Endothelial cell of umbilical vein (primary cell): Measurements from ENCODE around the gene TSPAN10. TPM values are rescaled to one million over a fixed set of nuclear protein-coding genes. Genes with fewer than 3 reads are reported as not detected.

Experiments used
- BruUV-seq: library from RNA; stranded (reverse); fragments of 400-500 nt; replicated peaks from 2 replicates; lab custom pipeline; 2021; lab: Mats Ljungman, UMichigan
- CTCF ChIA-PET: fragments of 300-600, 350-600 bp; sonication (Branson Sonifier 250); formaldehyde crosslinking; loops from one replicate; lab custom pipeline; 2021; ENCODE audit warnings: antibody characterized with exemption, inconsistent platforms; lab: Charles Lee
- POLR2A ChIA-PET: fragments of 300-600, 350-600 bp; sonication (Branson Sonifier 250); formaldehyde crosslinking; loops from one replicate; lab custom pipeline; 2021; ENCODE audit warnings: antibody characterized with exemption, inconsistent platforms; lab: Charles Lee
- DNase-seq: peaks from one replicate; pipeline ENCODE4 v3.0.0-alpha.2; 2011; ENCODE audit warnings: low read depth, low spot score
- FAIRE-seq: peaks from 2 replicates; lab custom pipeline; 2011; peaks lifted over from hg19 to GRCh38; lab: Jason Lieb, UNC
- H2AFZ ChIP-seq: 2 replicates; pipeline ENCODE4 v1.6.0; 2012; ENCODE audit warnings: low read depth, low read length, control low read depth, inconsistent platforms
- H3K27ac ChIP-seq: 2 replicates; pipeline ENCODE4 v1.5.1; 2011; ENCODE audit warnings: low read depth, mild to moderate bottlenecking, control low read depth, low read length, moderate library complexity; ENCODE audit not compliant: insufficient read depth
- H3K27me3 ChIP-seq, 2 experiments: 2 replicates each; pipeline versions ENCODE4 v1.6.0 to v1.6.1; 2011; ENCODE audit warnings: low read length in 2 of 2, mixed read lengths in 1 of 2; ENCODE audit not compliant: control insufficient read depth in 2 of 2, insufficient read depth in 2 of 2
- H3K36me3 ChIP-seq, 2 experiments: 2 replicates in 1 of 2; 3 replicates in 1 of 2; pipeline ENCODE4 v1.5.1; 2011; ENCODE audit warnings: low read length in 2 of 2, mild to moderate bottlenecking in 1 of 2, moderate library complexity in 1 of 2; ENCODE audit not compliant: control insufficient read depth in 2 of 2, insufficient read depth in 2 of 2; ENCODE audit errors: extremely low read depth in 1 of 2
- H3K4me1 ChIP-seq: 3 replicates; pipeline ENCODE4 v1.5.1; 2011; ENCODE audit warnings: mild to moderate bottlenecking, low read length; ENCODE audit not compliant: control insufficient read depth, insufficient read depth; ENCODE audit errors: extremely low read depth
- H3K4me2 ChIP-seq: 2 replicates; pipeline ENCODE4 v1.6.1; 2011; ENCODE audit warnings: low read length, control low read depth, mixed read lengths; ENCODE audit not compliant: insufficient read depth
- H3K4me3 ChIP-seq, 3 experiments: fragments of 200-600 bp in 1 of 3; sonication (generic), shearing (Covaris generic) in 1 of 3; replicated peaks in 1 of 3; 2 replicates each; pipeline ENCODE4 v1.5.1; 2011 to 2016; ENCODE audit warnings: control low read depth in 3 of 3, low read length in 3 of 3, mild to moderate bottlenecking in 2 of 3, inconsistent platforms in 1 of 3, low read depth in 1 of 3, moderate library complexity in 1 of 3; ENCODE audit not compliant: insufficient read depth in 1 of 3
- H3K79me2 ChIP-seq: 2 replicates; pipeline ENCODE4 v1.6.0; 2012; ENCODE audit warnings: low read length, inconsistent platforms; ENCODE audit not compliant: control insufficient read depth, insufficient read depth
- H3K9ac ChIP-seq: replicated peaks from 2 replicates; pipeline ENCODE3; 2011; ENCODE audit warnings: low read length, control low read depth; ENCODE audit not compliant: insufficient read depth; ENCODE audit errors: extremely low read depth
- H3K9me1 ChIP-seq: replicated peaks from 3 replicates; pipeline ENCODE4 v1.6.0; 2011; ENCODE audit warnings: mild to moderate bottlenecking, low read length; ENCODE audit not compliant: control insufficient read depth, insufficient read depth; ENCODE audit errors: extremely low read depth
- H3K9me3 ChIP-seq: replicated peaks from 2 replicates; pipeline ENCODE4 v1.5.1; 2012; ENCODE audit warnings: low read length, inconsistent platforms; ENCODE audit not compliant: control insufficient read depth, insufficient read depth
- H4K20me1 ChIP-seq: replicated peaks from 2 replicates; pipeline ENCODE3; 2011; ENCODE audit warnings: mild to moderate bottlenecking, low read length; ENCODE audit not compliant: control insufficient read depth, insufficient read depth; ENCODE audit errors: extremely low read depth
- CTCF ChIP-seq, 2 donors: IDR thresholded peaks; 1 replicate in 1 of 2; 2 replicates in 1 of 2; pipeline ENCODE4 v1.5.1; 2011; ENCODE audit warnings: low read length in 2 of 2, mild to moderate bottlenecking in 2 of 2, moderate library complexity in 2 of 2, control low read depth in 1 of 2, inconsistent platforms in 1 of 2, low read depth in 1 of 2; ENCODE audit not compliant: insufficient read depth in 1 of 2; ENCODE audit errors: extremely low read depth in 1 of 2
- EZH2 ChIP-seq: IDR thresholded peaks from 2 replicates; pipeline ENCODE4 v1.6.1; 2012; ENCODE audit warnings: borderline replicate concordance, low read depth, mild to moderate bottlenecking, moderate library complexity, low read length, inconsistent platforms; ENCODE audit not compliant: severe bottlenecking
- FOS ChIP-seq: IDR thresholded peaks from 2 replicates; pipeline ENCODE4 v1.6.1; 2011; ENCODE audit warnings: mild to moderate bottlenecking, low read length, moderate library complexity, borderline replicate concordance; ENCODE audit not compliant: insufficient read depth
- GATA2 ChIP-seq: IDR thresholded peaks from 2 replicates; pipeline ENCODE4 v1.7.0; 2011; ENCODE audit warnings: low read depth, mild to moderate bottlenecking, moderate library complexity, mixed read lengths, low read length; ENCODE audit not compliant: insufficient read length, insufficient read depth
- JUN ChIP-seq: IDR thresholded peaks from 2 replicates; pipeline ENCODE4 v1.6.1; 2011; ENCODE audit warnings: borderline replicate concordance, low read depth; ENCODE audit not compliant: insufficient read length, insufficient read depth
- MAX ChIP-seq: IDR thresholded peaks from 2 replicates; pipeline ENCODE4 v1.6.1; 2011; ENCODE audit not compliant: insufficient read depth, insufficient read length
- MYC ChIP-seq: IDR thresholded peaks from one replicate; pipeline ENCODE4 v1.6.1; 2011; ENCODE audit warnings: mild to moderate bottlenecking, low read depth, low read length
- POLR2A ChIP-seq: IDR thresholded peaks from 2 replicates; pipeline ENCODE4 v1.6.1; 2012; ENCODE audit warnings: low read depth, mild to moderate bottlenecking, control low read depth, low read length
- POLR2AphosphoS5 ChIP-seq: IDR thresholded peaks from 2 replicates; pipeline ENCODE4 v1.6.1; 2012; ENCODE audit warnings: low read depth, mild to moderate bottlenecking, control low read depth, low read length, moderate library complexity; ENCODE audit not compliant: insufficient read depth
- dilution Hi-C: fragments of 300-500 bp; cut with MboI; formaldehyde crosslinking; loops from one replicate; pipeline ENCODE4 v1.15.0; 2019; ENCODE audit warnings: low sequenced_read_pairs; ENCODE audit not compliant: extremely low pct_ligation_motif_present
- intact Hi-C: fragments of 100-400 bp; cut with micrococcal nuclease; formaldehyde crosslinking; loops from one replicate; pipeline ENCODE4 v1.10.0; 2022
- polyA plus RNA-seq, 4 experiments: library from polyadenylated mRNA; depleted of rRNA in 3 of 4; stranded (reverse) in 3 of 4; unstranded in 1 of 4; fragments of >200 nt; gene quantifications; 2 replicates each; pipeline versions ENCODE4 v1.2.1 to v1.2.3, GENCODE V29; 2011 to 2012; ENCODE audit warnings: missing spikeins in 1 of 4
- total RNA-seq: library from RNA; stranded (reverse); gene quantifications from 2 replicates; pipeline ENCODE4 v1.2.3, GENCODE V29; 2021

The TSPAN10 gene
- total and polyA plus RNA-seq, 2 donors (not counting 3 experiments of a cell fraction or from before 2014, with no cell fraction given) = 0.91 to 1.1 TPM

GRCh38 chr17:81608082-81608481 lies 28.9 kb upstream of the TSPAN10 start:
- Histone ChIP-seq H3K79me2 (peaks cover 21% of the 10 kb centered on the region), H3K27me3 (no peaks in the 10 kb centered on the region), H3K4me3 (no peak overlapping the region), H3K9me3 (no peaks in the 10 kb centered on the region), H4K20me1 (no peaks in the 10 kb centered on the region), H2AFZ (no peak overlapping the region), H3K4me1 (no peaks in the 10 kb centered on the region), H3K9ac (no peak overlapping the region), H3K36me3 (peaks cover 22 to 44% of the 10 kb centered on the region in 2 experiments), H3K4me2 (no peak overlapping the region), H3K27ac (no peak overlapping the region), H3K9me1 (no peaks in the 10 kb centered on the region)
- no peak for DNase-seq
- intact Hi-C loops = no loop called here
- no peak for FAIRE-seq
- TF ChIP-seq JUN (no peak), GATA2 (no peak), CTCF (IDR thresholded peaks at IDR 0.05; ENCODE audit: extremely low read depth in 1 of 2, insufficient read depth in 1 of 2, low read depth in 1 of 2, low read length in 2 of 2) (no peak)
- ChIA-PET CTCF (no interaction called here), POLR2A (no interaction called here)
- dilution Hi-C loops = no loop called here
- BruUV-seq = no TSS peak

- DNase-seq (no peak), FAIRE-seq (no peak)
- no peaks in the 10 kb centered on the region for H3K27me3 ChIP-seq
- H3K9me1 ChIP-seq = no peaks in the 10 kb centered on the region
- peaks cover 26% of the 10 kb centered on the region for H3K79me2 ChIP-seq
- no peak overlapping the region for H2AFZ ChIP-seq
- BruUV-seq = no TSS peak
- H3K9me3 ChIP-seq = no peaks in the 10 kb centered on the region
- TF ChIP-seq MYC (no peak), POLR2A (no peak), EZH2 (no peak), FOS (no peak), GATA2 (no peak), CTCF (IDR thresholded peaks at IDR 0.05; ENCODE audit: extremely low read depth in 1 of 2, insufficient read depth in 1 of 2, low read depth in 1 of 2, low read length in 2 of 2) (no peak), JUN (no peak), POLR2AphosphoS5 (no peak), MAX (no peak)
- CTCF ChIA-PET = no interaction called here
- dilution Hi-C loops (no loop called here), intact Hi-C loops (no loop called here)
- no peaks in the 10 kb centered on the region for H3K4me1 ChIP-seq
- H4K20me1 ChIP-seq = no peaks in the 10 kb centered on the region
- H3K4me2 ChIP-seq = no peak overlapping the region
- no peak overlapping the region for H3K4me3 ChIP-seq
- no peak overlapping the region for H3K9ac ChIP-seq
- no peak overlapping the region for H3K27ac ChIP-seq
- peaks cover 27 to 44% of the 10 kb centered on the region in 2 experiments for H3K36me3 ChIP-seq
- POLR2A ChIA-PET = no interaction called here
Observed at GRCh38 chr17:81608605-81609004, 28.4 kb upstream of the TSPAN10 start.
